GM04503 (cell line): Measurements from ENCODE around the gene KRTAP10-7.
"Not testable (repeated sequence)": the region's sequence is repeated elsewhere in the genome, so short reads cannot be mapped to it uniquely, and the experiment has no call there.

Experiments used
- DNase-seq: peaks from one replicate; pipeline ENCODE4 v3.0.0-alpha.2; 2012; ENCODE audit warnings: low read depth

Gene KRTAP10-7

DNA sequence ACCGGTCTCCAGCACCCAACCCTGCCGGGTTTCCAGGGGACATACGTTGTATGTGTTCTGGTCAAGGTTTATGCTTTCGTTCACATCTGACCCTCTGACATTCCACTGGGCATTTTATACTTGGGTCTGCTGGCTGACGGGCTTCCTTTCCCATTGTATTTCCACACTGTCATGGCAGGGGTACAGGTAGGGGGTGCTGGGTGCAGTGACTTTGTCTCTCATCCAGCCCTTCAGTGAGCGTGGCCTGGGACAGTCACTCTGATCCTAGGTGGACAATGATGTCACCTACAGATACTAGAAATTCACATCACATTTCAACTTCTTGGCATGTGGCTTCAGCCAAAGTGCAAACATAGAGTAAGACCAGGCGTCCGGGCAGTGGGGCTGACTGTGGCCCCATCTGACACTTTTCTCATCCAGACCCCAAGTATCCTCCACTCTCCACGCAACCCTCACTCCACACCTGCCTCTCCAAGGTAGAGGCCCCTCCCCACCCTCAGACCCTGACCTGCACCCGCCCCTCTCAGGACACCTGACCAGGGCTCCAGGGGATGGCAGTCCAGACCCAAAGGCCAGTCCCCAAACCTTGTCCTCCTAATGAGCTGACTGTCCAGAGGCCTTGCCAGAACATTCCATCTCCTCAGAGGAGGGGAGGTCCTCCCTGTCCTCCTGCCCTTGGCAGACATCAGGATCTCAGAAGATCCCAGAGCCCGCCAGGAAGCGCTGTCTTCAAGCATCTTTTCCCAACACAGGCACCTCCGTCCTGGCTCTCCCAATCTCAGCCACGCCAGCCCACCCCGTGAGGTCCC is 36.0 kb downstream of the KRTAP10-7 start:
- no peak for DNase-seq

- DNase-seq = no peak
Observed at GRCh38 chr21:44637018-44637850, 36.8 kb downstream of the KRTAP10-7 start, which contains the start of gene KRTAP10-10. Gene KRTAP10-10, plus strand, starts transcription at chr21:44637356. Its CDS starts 62 bp downstream, at chr21:44637418.

DNA sequence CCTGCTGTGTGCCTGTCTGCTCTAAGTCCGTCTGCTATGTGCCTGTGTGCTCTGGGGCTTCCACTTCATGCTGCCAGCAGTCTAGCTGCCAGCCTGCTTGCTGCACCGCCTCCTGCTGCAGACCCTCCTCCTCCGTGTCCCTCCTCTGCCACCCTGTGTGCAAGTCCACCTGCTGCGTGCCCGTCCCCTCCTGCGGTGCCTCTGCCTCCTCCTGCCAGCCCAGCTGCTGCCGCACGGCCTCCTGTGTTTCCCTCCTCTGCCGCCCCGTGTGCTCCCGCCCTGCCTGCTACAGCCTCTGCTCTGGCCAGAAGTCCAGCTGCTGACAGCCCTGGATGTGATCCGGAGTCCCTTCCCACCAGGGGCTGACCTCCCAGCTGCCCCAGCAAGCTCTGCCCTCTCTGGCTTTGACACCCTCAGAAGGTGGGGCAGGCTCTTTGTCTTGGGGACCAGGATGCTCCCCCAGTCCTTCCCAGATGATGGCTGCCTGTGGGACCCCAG is 37.5 kb downstream of the KRTAP10-7 start:
- not testable (repeated sequence) for DNase-seq

- not testable (repeated sequence) for DNase-seq
Observed at GRCh38 chr21:44638506-44639330, 38.3 kb downstream of the KRTAP10-7 start.

GRCh38 chr21:44639331-44639655 is 38.9 kb downstream of the KRTAP10-7 start:
- no peak for DNase-seq

- DNase-seq = no peak
Observed at GRCh38 chr21:44640761-44641160, 40.4 kb downstream of the KRTAP10-7 start.

DNA sequence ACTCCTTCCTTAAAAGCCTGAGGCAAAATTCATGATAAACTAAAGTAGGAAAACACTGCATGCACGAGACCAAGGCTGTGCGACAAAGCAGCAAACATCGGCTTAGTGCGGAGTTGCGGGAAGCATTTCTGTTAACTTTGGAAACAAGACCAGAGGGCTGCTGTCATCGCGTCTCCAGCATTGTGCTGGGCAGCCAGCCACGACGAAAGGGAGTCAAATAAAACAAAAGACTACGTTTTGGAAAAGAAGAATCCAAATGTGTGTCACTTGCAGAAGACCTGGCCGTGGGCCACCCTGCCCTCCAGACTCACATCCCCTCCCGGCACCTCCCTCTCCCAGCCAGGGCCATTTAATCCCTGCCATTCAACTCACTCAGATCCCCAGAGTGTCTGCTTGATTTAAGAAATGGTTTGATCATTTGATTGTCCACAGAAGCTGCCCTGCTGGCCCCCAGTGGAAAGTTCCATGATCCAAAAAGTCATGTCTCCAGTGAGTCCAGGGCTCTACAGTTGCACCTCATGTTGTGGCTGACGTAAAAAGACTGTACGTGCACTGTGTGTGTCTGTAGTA is 43.4 kb downstream of the KRTAP10-7 start:
- no peak for DNase-seq

DNA sequence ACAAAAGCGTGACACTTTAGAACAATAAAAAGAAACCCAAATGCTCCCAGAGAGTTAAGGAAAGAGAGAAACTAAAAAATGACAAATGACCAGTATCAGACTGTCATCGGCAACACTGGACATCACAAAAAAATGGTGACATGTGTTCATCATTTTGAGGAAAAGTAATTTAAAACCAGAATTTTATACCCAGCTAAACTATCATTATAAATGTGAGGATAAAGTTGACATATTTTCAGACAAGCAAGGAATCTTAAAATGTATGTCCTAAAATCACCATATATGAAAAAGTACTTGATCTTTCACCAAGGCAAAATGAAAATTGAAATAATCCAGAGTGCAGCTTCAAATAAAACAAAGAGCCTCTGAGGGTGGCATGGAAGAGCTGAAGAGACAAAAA is 44.5 kb downstream of the KRTAP10-7 start:
- no peak for DNase-seq

- not testable (repeated sequence) for DNase-seq
Observed at GRCh38 chr21:44646366-44647221, 46.2 kb downstream of the KRTAP10-7 start, which contains the start of gene KRTAP10-11. Gene KRTAP10-11, plus strand, starts transcription at chr21:44646414. Its CDS starts 45 bp downstream, at chr21:44646459.

DNA sequence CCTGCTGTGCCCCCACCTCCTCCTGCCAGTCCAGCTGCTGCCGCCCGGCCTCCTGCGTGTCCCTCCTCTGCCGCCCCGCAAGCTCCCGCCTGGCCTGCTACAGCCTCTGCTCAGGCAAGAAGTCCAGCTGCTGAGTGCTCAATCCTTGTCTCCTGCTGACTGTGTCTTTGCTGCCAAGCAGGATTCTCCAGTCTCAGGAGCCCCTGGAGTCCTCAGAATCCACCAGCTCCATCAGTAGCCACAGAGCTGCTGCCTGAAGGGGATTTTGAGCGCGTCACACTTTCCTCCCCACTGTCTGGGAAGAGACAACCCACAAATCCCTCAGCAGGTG is 46.8 kb downstream of the KRTAP10-7 start:
- no peak for DNase-seq

DNA sequence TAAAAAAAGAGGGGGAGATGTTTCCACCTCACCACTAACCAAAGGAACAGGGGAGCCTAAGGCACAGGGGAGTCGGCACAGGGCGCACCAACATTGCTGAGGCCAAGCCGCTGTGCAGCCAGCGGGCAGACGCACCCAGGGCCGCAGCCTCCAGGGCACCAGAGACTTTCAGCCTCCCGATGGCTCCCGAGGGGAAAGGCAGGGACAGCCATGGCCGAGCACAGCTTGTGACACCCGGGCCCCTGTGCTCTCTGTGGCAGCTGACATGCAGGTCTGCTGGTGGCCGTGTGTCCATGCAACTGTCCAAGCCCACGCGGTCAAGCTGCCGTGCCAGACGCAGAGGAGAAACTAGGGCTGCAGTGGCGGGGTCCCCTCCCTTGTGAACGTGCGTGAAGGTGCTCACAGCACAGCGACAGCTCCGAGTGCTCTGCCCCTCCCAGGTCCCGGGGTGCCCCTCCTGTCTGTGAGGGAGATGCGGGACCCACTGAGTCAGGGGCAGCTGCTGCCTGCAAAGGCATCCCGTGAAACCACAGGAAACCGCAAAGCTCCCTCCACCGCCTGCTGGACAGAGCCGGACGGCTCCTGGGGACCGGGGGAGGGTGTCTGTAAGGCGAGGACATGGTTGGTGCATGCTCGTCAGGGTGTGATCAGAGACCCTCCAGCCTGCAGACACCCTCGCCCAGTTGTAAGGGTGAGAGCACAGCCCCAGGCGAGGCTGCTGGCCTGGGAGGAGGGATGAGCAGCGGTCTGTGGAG is 48.3 kb downstream of the KRTAP10-7 start:
- no peak for DNase-seq

- DNase-seq = no peak
Observed at GRCh38 chr21:44649521-44650100, 49.2 kb downstream of the KRTAP10-7 start.

DNA sequence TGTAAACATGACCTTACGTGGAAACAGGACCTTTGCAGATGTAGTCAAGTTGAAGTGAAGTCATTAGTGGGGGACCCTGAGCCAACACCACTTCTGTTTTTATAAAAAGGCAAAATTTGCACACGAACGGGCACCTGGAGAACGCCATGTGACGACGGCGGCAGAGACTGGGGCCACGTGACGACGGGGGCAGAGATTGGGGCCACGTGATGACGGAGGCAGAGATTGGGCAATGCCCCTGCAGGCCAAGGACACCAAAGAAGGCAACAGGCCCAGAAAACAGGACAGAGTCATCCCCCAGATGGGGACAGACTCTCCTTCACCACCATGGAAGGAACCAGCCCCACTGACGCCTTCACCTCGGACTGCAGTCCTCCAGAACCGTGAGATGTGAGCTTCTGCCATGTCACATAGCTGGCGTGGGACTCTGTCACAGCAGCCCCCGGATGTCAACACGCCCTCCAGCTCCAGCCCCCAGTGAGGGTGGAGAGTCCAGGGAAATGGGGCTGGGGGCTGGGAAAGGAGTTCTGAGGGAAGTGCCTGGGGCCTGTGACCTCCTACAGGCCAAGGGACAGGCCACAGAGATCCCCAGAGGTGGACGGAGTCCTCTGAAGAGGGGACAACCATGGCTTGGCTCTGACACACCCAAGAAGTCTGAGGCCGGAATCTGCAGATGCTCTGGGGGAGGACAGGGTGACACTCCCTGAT is 50.0 kb downstream of the KRTAP10-7 start:
- DNase-seq = no peak

DNA sequence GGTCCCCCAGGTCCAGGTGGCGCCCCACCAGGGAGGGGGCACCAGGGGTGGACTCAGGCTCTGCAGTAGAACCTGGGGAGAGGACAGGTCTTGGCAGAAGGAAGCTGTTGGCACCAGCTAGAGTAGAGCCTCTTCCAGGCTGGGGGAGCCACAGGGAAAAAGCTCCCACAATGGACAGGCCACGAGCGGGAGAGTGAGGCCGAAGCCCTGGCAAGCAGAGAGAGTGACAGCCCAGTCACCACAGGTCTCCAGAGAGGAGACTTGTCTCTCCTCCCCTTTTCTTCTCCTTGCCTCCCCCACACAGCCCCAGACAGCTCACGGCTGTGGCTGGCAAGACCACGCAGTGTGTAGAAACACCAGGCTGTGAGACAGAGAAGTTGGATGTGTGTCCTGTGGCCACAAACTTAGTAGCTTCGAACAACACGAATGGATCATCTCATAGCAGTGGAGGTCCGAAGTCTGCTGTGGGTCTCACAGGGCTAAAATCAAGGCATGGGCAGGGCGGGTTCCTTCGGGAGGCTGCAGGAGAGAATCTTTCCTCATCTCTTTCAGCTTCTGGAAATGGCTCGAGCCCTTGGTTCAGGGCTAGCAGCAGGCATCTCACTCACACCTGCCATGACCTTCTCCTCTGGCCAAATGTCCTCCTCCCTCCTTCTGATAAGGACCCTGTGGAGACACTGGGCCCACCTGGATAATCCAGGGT is 50.7 kb downstream of the KRTAP10-7 start:
- no peak for DNase-seq
